ENCODE results near the gene ALX4.

ALX4 gene

GRCh38 chr11:44335052-44335760 lies 25.3 kb upstream of the ALX4 start:
- DNase-seq: no peak

GRCh38 chr11:44334356-44335004 lies 24.5 kb upstream of the ALX4 start:
- no peak for DNase-seq

DNA sequence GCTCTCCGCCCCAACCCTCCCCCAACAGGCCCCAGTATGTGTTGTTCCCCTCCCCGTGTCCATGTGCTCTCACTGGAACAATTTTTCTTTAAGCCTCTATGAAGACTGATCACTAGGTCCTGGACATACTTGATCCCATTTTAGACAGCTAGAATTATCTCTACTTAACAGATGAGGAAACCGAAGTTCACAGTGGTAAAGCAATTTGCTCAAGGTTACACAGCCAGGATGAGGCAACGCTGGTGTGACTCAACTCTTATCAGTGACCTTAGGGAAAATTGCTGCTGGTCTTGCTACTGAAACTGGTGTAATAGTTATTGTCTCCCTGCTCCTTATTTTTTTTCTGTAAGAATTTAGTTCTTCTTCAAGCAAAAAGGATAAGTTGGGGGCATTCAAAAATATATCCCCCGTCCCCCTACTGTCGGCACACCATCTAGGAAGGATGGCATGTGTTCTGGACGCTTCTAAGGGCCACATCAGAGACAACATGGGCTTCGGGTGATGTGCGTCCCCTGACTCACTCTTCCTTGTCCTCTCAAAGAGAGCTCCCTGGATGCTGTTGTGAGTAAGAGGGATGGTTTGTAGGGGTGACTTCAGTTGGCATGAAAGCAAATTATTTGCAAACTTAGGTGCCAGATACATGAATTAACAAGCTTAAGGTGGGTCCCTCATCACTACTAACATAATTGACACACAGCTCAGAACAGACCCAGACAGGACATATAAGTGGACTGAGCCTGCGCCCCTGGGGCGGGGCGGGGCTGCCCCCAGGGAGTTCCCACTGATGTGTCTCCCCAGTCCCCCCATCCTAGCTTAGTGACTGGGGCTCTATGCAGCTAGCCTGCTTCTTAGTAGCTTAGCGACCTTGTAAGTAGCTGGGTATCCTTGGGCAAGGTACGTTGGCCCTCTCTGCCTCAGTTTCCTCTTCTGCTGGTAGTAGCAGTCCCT lies 23.6 kb upstream of the ALX4 start:
- peak; percentile 83 for DNase-seq

- DNase-seq: no peak
Observed at GRCh38 chr11:44332665-44333064, 22.7 kb upstream of the ALX4 start.

DNA sequence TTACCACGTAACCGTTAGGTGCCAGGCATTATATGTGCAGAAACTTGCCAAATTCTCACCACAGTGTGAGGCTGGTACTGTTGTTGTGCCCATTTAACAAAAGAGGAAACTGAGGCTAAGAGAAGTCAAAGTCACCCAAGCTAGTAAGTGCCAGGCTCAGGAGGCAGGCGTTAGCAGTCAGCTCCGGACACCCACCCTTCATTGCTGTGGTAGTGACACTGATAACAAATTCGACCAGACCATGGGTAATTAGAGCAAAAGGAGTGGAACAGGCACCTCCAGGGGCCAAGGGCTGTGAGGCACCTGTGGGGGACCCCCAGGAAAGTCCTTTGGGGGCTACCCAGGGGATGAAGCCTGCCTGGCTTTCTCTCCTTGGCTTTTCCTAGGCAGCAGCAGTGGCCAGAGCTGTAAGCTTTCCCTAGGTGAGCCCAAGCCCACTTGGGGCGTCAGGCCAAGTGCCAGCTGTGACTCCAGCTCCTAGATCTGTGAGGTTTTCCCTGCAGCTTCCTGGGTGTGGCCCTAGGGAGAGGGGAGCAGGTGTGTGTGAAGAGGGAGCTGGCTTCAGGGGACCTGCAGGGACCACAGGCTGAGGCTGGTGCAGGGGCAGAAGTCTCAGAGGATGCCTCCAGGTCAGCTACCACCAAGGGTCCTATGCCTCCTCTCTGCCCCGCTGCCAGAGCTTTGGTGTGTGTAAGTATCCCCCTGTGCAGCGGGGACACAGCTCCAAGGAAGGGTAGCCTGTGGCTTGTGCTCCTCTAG lies 19.7 kb upstream of the ALX4 start:
- no peak for DNase-seq

GRCh38 chr11:44328138-44328660 lies 18.3 kb upstream of the ALX4 start:
- no peak for DNase-seq

DNA sequence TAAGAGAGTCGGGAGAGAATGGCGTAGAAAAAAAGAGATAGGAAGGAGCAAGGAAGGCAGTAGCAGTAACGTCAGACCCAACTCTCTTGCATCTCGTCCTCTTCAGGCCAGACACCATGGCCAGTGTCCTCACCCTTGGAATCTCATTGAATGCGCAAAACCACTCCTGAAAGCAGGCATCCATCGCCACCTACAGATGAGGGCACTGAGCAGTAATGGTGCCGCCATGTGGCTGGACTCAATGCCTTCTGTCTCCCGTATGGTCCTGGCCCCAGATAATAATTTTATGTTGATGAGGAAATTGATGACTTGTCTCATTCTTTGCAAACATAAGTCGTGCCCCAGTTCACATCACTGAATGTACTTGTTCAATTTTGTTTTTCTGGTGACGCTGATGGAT lies 17.8 kb upstream of the ALX4 start:
- DNase-seq: no peak

GRCh38 chr11:44326615-44327475 lies 16.9 kb upstream of the ALX4 start:
- DNase-seq: peak; percentile 44

DNA sequence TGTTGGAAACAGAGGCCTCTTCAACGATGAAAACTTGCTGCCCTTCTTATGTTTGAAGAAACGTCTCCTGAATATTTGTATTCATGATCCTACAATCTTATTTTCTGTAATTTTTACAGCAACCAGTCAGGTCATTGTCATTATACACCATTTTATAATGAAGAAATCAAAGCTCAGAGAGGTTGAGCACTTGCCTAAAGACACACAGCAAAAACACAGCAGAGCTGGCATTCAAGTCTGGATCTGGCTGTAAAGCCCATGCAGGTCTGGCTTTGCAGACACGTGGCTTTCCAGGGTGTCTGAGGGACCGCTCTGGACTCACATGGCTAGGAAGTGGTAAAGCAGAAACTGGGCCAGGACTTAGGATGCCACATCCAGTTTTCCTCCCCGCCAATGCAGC lies 15.8 kb upstream of the ALX4 start:
- no peak for DNase-seq

DNA sequence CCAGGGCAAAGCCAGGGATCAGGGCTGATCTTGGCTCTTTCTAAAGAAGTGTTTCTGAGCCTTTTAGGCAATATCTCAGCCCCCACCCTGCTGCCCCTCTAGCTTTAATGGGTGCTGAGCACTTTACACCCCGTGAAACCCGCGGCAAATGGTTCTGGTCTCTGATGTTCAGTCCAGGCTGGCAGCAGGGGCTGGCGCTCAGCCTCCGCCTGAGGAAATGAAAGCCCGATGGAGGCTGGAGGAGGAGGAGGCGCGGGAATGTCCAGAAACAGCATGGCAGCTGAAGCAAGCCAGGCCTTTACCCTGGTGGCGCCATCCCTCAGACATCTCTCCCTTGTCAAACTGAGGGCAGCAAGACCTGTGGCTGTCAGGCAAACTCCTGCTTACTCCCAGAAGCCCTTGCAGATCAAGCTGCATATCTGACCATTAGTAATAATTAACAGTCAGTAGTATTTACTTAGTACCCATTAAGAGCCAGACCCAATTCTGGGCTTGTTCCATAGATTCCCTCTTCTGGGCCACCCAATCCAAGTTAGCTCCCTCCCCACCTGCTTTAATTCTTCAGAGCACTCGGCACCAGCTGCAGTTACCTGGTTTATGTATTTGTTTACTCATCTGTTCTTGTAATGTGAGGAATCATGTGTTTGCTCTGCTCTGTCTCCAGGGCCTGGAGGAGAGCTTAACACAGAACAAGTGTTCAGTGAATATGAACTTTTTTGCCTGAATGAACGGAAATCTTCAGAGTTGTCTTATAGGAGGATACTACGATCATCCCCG lies 15.0 kb upstream of the ALX4 start:
- no peak for DNase-seq

GRCh38 chr11:44324222-44324621 lies 14.3 kb upstream of the ALX4 start:
- DNase-seq: no peak

DNA sequence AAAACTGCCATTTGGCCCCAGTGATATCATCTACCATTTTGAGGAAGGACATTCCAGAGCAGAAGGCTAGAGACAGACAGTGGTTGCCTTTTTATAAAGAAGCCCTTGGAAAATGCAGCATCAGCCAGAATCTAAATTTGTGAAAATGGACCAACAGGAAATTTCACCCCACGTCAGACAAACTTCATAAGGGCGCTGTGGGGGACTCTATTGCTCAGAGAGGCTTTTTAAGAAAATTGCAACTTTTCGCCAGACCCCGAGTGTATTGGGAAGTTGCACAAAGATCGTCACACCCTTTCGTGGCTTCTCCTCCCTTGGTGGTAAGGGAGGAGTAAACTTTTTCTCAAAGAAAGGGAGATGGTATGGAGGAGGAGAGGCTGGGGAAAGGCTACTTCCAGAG lies 12.3 kb upstream of the ALX4 start:
- peak; percentile 37 for DNase-seq

- DNase-seq: no peak
Observed at GRCh38 chr11:44321059-44321458, 11.1 kb upstream of the ALX4 start.

GRCh38 chr11:44320289-44320973 lies 10.5 kb upstream of the ALX4 start:
- DNase-seq: no peak

DNA sequence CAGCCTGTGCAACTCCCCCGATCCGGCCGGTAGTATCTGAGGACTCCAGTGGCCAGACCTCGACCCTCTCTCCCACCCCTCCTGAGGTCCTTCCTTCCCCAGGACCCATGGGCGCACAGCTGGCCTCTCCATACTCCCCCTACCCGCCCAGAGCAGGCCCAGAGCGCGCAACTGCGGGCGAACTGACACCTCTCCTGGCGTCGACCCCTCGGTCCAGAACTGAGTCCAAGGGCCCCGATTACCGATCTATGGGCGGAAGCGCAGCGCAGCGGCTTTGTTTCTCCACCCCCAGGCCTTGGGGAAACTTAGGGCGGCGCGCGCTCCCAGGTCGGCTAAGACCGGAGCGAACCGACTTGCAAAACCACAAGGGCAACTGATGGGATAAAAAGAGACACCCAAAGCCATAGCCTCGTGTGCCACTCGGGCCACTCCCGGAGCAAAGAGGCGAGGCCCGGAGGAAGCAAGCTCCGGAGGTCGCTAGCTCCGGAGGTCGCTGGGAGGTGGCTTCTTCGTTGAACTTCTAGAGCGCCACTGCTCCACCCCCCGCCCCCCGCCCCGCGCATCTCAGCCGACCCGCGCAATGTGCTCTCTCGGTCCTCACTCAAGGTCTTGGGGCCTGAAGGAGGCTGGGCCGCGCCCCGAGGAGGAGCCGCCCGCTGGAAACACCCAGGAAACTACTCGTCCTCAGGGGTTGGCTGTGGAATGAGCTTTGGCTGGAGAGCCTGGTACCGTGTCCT lies 9.8 kb upstream of the ALX4 start:
- peak; percentile 67 for DNase-seq

- no peak for DNase-seq
Observed at GRCh38 chr11:44319170-44319551, 9.2 kb upstream of the ALX4 start.

DNA sequence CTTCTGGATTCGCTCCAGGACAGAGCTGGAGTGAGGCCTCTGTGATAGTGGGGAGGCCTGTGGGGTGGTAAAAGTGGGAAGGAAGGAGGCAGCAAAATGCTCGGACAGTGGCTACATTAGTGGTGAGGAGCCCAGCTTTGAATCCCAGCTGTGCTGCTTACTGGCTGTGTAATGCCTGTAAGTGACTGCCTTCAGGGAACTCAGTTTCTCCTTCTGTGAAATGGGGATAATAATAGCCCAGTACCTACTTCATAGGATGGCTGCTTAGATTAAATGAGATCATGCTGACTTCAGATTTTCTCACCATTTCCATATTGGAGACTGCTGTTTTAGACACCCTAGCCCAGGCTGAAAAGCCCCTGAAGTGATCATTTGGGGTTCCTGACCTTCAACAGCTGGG lies 8.4 kb upstream of the ALX4 start:
- DNase-seq: no peak

GRCh38 chr11:44316659-44317240 lies 6.8 kb upstream of the ALX4 start:
- no peak for DNase-seq

Data from OCI-M1 (cell line).